Breast epithelium (tissue), 4 donors: ENCODE measurements around the gene BTBD3. TPM values are rescaled to one million over a fixed set of nuclear protein-coding genes. Genes with fewer than 3 reads are reported as not detected.
A peak's percentile ranks its signal among the peaks of the same experiment; 100 is the strongest.

Source experiments
- DNase-seq, 2 donors: peaks; one replicate each; pipeline ENCODE4 v3.0.0-alpha.2; 2019; ENCODE audit warnings: low spot score in 2 of 2
- H3K27ac ChIP-seq, 2 donors: fragments of 200-600 bp; sonication (generic) in 1 of 2; one replicate each; pipeline ENCODE4 v1.5.1; 2016 to 2019; ENCODE audit warnings: mild to moderate bottlenecking in 1 of 2
- H3K27me3 ChIP-seq, 2 donors: fragments of 200-600 bp; sonication (generic) in 1 of 2; one replicate each; pipeline versions ENCODE4 v1.5.1 to v1.6.0; 2017 to 2019; ENCODE audit warnings: control low read depth in 1 of 2, mild to moderate bottlenecking in 1 of 2
- H3K36me3 ChIP-seq: fragments of 200-600 bp; one replicate; pipeline ENCODE4 v1.5.1; 2019
- H3K4me1 ChIP-seq, 2 donors: fragments of 200-600 bp; sonication (generic); one replicate each; pipeline ENCODE4 v1.5.1; 2016 to 2019; ENCODE audit warnings: control low read depth in 1 of 2
- H3K4me3 ChIP-seq, 3 donors: fragments of 200-600 bp; sonication (generic); 1 replicate in 2 of 3; 2 replicates in 1 of 3; pipeline ENCODE4 v1.5.1; 2016 to 2019; ENCODE audit warnings: mild to moderate bottlenecking in 3 of 3, moderate library complexity in 2 of 3
- H3K9me3 ChIP-seq, 2 donors: fragments of 200-600 bp; sonication (generic) in 1 of 2; one replicate each; pipeline ENCODE4 v1.5.1; 2016 to 2019; ENCODE audit warnings: control low read depth in 1 of 2
- CTCF ChIP-seq, 3 donors: fragments of 450-650 bp; IDR thresholded peaks; one replicate each; pipeline ENCODE4 v1.5.1; 2016 to 2017; ENCODE audit warnings: antibody characterized with exemption in 3 of 3, mild to moderate bottlenecking in 3 of 3, moderate library complexity in 3 of 3
- POLR2A ChIP-seq: fragments of 450-650 bp; IDR thresholded peaks from one replicate; pipeline ENCODE4 v1.6.1; 2016; ENCODE audit warnings: antibody characterized with exemption, mild to moderate bottlenecking, moderate library complexity
- POLR2AphosphoS5 ChIP-seq, 3 donors: sonication (generic); formaldehyde crosslinking; IDR thresholded peaks; one replicate each; pipeline ENCODE4 v1.6.1; 2017; ENCODE audit warnings: antibody characterized with exemption in 3 of 3
- intact Hi-C: fragments of 100-400 bp; cut with DNase I; formaldehyde crosslinking; loops from one replicate; pipeline ENCODE4 v1.15.1; 2023; ENCODE audit warnings: low total_unique reads
- total RNA-seq, 3 donors: library from RNA; depleted of rRNA; stranded (reverse); fragments of >200 nt; gene quantifications; one replicate each; pipeline ENCODE4 v1.1.0, GENCODE V29; 2016

The BTBD3 gene
- total RNA-seq = 10 to 100 TPM; 15.4 to 50.3 (median 33.1) TPM

- TF ChIP-seq POLR2AphosphoS5 (IDR thresholded peaks at IDR 0.05) (peak in 1 of 3 donors; percentile 38), CTCF (IDR thresholded peaks at IDR 0.05) (no peak)
- H3K9me3 ChIP-seq = no peaks in the 10 kb centered on the region
- DNase-seq = peak in 1 of 2 donors; percentile 38
- peak within 1 kb of the TSS; percentile 3 to 63 (median 32) for H3K4me3 ChIP-seq
- H3K27ac ChIP-seq = peak within 1 kb of the TSS; percentile 53 to 68
- H3K4me1 ChIP-seq = no peaks in the 10 kb centered on the region
- intact Hi-C loops = no loop called here
- H3K36me3 ChIP-seq = no peaks in the 10 kb centered on the region
- H3K27me3 ChIP-seq = no peaks in the 10 kb centered on the region
Measured at GRCh38 chr20:11917663-11918062, at the start of gene BTBD3. TSS of gene BTBD3 (plus strand) at chr20:11917893. CDS start at chr20:11918276, 383 bp downstream.

- H3K27ac ChIP-seq = no peak overlapping the region
- no peaks in the 10 kb centered on the region for H3K4me1 ChIP-seq
- no peaks in the 10 kb centered on the region for H3K9me3 ChIP-seq
- DNase-seq = no peak
- no peak for TF ChIP-seq CTCF (IDR thresholded peaks at IDR 0.05)
- TF ChIP-seq POLR2A = no peak
- no peak for TF ChIP-seq POLR2AphosphoS5 (IDR thresholded peaks at IDR 0.05)
- no peaks in the 10 kb centered on the region for H3K36me3 ChIP-seq
- intact Hi-C loops = loop anchor here (5.0 kb wide), 4 partner anchors 483 to 1672 kb away; no protein-coding TSS in a partner anchor
- H3K27me3 ChIP-seq = no peaks in the 10 kb centered on the region
- H3K4me3 ChIP-seq = no peak overlapping the region
Measured at GRCh38 chr20:11869641-11870040, 48.1 kb upstream of the BTBD3 start.

- Histone ChIP-seq H3K4me1 (no peaks in the 10 kb centered on the region), H3K9me3 (no peaks in the 10 kb centered on the region), H3K36me3 (no peaks in the 10 kb centered on the region), H3K27ac (no peak overlapping the region), H3K4me3 (no peak overlapping the region), H3K27me3 (no peaks in the 10 kb centered on the region)
- DNase-seq = no peak
- intact Hi-C loops = loop anchor here (5.0 kb wide), 3 partner anchors 482 to 1303 kb away; no protein-coding TSS in a partner anchor
- TF ChIP-seq POLR2A (no peak), CTCF (IDR thresholded peaks at IDR 0.05) (no peak), POLR2AphosphoS5 (IDR thresholded peaks at IDR 0.05) (no peak)
Measured at GRCh38 chr20:11870411-11870810, 47.3 kb upstream of the BTBD3 start.

GRCh38 chr20:11876555-11876954 lies 41.1 kb upstream of the BTBD3 start:
- H3K9me3 ChIP-seq = no peaks in the 10 kb centered on the region
- TF ChIP-seq CTCF (IDR thresholded peaks at IDR 0.05) (no peak), POLR2AphosphoS5 (IDR thresholded peaks at IDR 0.05) (no peak), POLR2A (no peak)
- H3K36me3 ChIP-seq = no peaks in the 10 kb centered on the region
- no peak overlapping the region for H3K4me3 ChIP-seq
- no peak for DNase-seq
- intact Hi-C loops = no loop called here
- H3K27ac ChIP-seq = no peak overlapping the region
- no peaks in the 10 kb centered on the region for H3K27me3 ChIP-seq
- no peaks in the 10 kb centered on the region for H3K4me1 ChIP-seq

GRCh38 chr20:11880680-11881079 lies 37.0 kb upstream of the BTBD3 start:
- H3K4me1 ChIP-seq = no peaks in the 10 kb centered on the region
- no peaks in the 10 kb centered on the region for H3K36me3 ChIP-seq
- TF ChIP-seq POLR2A (no peak), CTCF (IDR thresholded peaks at IDR 0.05) (no peak), POLR2AphosphoS5 (IDR thresholded peaks at IDR 0.05) (no peak)
- H3K4me3 ChIP-seq = no peak overlapping the region
- no peak overlapping the region for H3K27ac ChIP-seq
- H3K9me3 ChIP-seq = no peaks in the 10 kb centered on the region
- intact Hi-C loops = no loop called here
- no peaks in the 10 kb centered on the region for H3K27me3 ChIP-seq
- DNase-seq = no peak
